Ureter (tissue), 1 donor: Measurements from ENCODE around the gene ABCD1. TPM values are rescaled to one million over a fixed set of nuclear protein-coding genes. Genes with fewer than 3 reads are reported as not detected.
"Not testable (repeated sequence)": the region's sequence is repeated elsewhere in the genome, so short reads cannot be mapped to it uniquely, and the experiment has no call there.

Experiments
- DNase-seq: peaks from one replicate; pipeline ENCODE4 v3.0.0-alpha.2; 2020; ENCODE audit warnings: low spot score
- total RNA-seq: library from RNA; stranded (reverse); gene quantifications from one replicate; pipeline ENCODE4 v1.2.4, GENCODE V29; 2023
- donor health status: DM: yes; HTN: yes; CAD: no.

ABCD1 gene
- 15.1 TPM for total RNA-seq

DNA sequence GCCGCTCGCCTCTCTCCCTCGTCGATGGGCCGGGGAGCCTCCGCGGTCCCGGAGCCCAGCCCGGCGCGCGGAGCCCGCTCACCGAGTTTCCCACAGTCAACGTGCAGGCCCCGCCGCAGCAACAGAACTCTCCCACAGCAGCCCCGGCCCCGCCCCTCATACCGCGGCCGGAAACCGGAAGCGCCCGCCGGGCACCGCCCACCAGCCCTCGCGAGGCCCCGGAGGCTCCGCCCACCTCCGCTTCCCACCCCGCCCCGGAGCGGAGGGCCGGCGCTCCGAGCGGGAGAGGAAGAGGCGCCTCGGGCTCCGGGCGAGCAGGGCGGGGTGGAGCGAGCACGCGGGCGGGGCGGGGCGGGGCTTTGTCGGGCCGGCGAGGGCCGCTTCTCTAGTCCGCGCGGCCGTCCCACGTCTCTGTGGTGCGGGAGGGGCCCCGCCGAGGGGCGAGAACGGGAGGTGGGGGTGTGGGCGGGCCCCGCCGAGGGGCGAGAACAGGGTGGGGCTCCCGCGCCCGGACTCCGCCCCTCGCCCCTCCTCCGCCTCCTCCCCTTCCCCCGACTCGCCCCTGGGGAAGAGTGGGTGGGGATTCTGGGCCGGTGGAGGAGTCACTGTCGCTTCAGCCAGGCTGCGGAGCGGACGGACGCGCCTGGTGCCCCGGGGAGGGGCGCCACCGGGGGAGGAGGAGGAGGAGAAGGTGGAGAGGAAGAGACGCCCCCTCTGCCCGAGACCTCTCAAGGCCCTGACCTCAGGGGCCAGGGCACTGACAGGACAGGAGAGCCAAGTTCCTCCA, at the start of gene ABCD1, which contains the start of gene BCAP31:
ABCD1 (plus strand) TSS at position 605 of the 787 bp plus-strand sequence. CDS start 411 bp downstream, outside the sequence.
BCAP31 (minus strand) TSS at position 136 of the 787 bp plus-strand sequence. CDS start 1,143 bp downstream, outside the sequence.
- peak; percentile 91 for DNase-seq

DNA sequence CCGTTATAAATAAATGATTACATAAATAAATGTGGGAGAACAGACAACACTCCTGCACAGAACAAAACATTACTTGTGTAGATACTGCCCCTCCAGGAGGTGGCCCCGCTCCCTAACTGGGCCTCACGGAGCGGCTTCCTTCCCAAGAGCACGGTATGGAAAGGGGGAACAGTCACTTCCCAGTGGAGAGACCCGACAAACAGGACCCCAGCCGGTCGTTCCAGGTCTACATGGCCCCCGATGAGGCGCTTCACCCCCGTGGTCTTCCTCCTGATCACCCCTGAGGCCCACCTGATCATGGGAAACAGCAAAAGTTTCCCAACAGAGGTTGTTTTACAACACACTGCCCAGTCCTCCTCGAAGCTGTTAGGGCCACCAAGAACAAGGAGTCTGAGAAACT, 43.5 kb upstream of the ABCD1 start:
- peak; percentile 36 for DNase-seq

DNA sequence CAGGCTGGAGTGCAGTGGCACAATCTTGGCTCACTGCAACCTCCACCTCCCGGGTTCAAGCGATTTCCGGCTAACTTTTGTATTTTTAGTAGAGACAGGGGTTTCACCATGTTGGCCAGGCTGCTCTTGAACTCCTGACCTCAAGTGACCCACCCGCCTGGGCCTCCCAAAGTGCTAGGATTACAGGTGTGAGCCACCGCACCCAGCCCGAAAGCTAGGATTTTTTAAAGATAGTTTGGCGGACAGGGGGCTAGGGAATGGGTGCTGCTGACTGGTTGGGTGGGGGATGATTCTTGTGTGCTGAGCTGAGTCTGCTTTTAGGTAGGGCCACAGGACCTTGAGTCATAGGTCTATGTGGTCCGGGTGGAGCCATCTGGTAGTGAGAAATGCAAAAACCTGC, 41.2 kb upstream of the ABCD1 start:
- not testable (repeated sequence) for DNase-seq

DNA sequence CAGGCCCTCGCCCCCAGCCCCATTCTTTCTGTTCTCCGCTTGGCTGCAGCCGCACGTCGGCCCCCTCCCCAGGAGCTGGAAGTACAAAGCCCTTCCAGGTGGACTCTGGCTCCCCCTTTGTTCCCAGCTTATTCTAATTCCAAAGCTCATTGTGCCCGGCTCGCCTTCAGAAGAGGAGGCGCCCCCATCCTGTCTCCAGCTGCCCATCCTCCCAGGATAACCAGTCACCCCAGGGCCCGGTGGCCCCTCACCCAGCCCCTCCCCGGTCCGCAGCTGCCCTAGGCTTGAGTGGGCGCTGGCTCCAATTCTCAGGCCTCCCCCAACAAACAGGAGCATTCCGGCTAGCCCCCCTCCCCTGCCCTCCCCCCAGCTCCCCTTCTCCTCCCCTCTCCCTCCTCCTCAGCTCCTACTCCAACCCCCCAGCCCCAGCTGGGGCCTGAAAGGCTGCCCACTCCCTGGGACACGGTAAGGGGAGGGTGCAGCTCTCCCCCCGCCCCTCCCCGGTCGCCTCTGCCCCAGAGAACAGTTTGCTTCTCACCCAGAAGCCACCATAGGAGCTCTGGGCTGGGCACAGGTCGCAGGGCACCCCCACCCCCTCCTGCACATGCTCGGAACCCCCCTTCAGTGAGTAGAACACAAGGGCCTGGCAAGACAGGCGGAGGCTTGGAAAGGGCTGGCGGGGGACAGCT, 40.0 kb upstream of the ABCD1 start:
- no peak for DNase-seq

DNA sequence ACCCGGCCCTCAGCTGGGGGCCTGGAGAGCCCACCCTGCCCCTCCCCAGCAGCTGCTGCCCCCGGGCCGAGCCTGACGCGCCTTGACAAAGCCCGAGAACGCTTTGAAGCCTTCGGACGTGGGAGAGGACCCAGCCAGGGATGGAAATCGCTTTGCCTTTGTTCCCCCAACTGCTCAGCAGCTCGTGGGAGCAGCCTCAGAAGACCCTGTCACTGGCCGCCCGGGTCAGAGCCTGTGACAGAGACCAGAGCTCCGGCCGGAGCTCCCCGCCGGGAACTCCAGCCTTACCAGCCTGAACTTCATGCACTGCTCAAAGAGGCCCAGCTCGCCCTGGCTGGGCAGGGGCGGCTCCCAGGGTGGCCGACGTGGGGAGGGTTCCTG, 39.5 kb upstream of the ABCD1 start:
- no peak for DNase-seq

DNA sequence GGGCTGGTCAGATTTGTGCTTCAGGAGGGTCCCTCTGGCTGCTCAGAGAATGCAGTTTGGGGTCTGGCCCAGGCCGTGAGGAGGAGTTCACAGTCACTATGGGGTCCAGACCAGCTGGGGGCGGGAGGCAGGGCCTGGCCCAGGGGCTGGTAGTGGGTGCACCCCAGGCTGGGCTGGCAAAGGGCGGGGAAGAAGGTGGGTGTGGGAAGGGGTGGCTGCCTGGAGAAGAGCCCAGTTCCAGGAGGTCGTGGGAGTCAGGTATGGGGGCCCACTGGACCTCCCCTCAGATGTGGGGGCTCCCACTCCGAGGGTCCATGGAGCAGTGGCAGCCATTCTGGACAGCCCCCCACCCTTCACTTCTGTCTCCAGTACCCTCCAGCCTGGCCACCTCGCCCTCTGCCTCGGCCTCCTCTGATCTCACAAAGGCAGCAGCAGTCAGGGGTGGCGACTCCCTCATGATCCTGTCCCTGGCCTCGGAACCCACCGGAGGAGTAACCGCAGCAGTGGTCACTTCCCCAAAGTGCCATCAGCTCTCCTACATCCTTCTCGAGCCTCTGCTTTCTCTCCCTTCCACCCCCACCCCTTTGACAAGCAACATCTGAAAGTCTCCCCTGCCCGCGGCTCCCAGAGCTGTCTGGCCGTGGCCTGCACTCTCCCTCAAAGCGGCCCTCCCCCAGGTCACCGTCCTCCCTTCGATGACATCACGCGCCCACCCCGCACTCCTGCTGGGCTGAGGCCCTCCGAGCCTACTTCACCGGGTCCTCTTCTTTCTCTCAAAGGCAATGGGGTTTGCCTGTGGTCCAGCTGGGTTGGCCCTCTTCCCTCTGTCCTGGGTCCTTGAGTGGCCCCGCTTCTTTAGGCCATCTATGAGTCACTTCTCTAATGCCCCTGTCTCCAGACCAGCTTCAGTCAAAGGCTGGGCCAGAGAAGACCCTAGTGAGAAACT, 38.6 kb upstream of the ABCD1 start:
- no peak for DNase-seq

DNA sequence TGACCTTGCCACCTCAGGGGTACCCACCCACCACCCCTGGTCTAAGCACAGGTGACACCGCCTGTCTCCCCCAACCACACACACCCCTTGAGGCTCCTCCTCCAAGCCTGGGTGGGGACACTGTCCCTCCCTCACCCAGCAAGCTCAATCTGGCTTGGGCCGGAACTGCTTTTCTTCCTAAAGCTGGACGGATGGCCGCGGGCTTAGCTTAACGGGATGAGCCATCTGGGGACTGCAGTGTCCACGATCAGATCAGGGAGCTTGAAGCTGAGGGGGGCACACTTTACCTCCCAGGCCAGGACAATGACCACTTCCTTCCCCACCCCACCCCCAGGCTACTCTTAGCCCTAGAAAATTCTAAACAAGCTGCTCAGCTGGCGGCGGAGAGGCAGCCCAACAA, 37.9 kb upstream of the ABCD1 start:
- no peak for DNase-seq

DNA sequence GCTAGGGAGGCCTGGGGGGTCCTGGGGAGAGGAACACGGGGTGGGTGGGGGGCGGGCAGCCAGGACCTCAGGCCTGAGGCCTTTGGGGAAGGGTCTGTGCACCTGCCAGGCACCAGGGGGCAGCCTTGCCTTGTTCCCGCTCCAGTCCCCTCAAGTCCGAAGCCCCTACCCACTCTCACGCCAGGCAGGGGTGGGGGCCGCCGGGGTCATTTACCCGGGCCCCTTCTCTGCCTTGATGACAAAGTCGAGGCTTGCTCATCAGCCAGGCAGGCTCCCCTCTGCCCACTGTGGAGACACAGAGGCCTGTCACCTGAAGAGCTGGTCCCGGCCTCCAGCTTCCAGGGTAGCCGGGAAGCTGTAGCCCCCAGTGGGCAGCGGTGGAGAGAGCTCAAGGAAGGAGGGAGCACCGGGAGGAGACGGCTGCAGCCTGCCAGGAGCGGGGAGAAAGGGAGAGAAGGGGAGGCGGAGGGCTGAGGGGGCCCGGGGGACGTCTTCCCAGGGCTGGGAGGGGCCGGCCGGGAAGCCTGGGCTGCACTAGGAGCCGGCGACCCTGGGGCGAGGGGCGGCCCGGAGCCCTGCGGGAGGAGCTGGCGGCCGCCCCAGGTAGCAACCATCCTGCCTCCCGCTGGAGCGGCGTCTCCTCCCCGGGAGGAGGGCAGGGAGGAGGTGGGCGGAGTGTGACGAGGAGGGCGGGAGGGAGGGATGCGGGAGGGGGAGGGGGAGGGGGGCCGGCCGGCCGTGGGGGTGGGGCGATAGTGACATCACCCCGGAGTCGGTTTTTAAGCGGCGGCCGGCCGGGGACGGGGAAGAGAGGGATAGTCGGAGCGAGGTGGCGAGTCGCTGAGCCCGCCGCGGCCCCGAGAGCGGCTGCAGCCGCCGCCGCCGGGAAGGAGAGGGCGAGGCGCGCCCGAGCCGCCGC, 37.3 kb upstream of the ABCD1 start, which contains the start of gene SLC6A8:
SLC6A8 (plus strand) TSS at position 806 of the 919 bp plus-strand sequence. CDS start 649 bp downstream, outside the sequence.
- peak; percentile 73 for DNase-seq

DNA sequence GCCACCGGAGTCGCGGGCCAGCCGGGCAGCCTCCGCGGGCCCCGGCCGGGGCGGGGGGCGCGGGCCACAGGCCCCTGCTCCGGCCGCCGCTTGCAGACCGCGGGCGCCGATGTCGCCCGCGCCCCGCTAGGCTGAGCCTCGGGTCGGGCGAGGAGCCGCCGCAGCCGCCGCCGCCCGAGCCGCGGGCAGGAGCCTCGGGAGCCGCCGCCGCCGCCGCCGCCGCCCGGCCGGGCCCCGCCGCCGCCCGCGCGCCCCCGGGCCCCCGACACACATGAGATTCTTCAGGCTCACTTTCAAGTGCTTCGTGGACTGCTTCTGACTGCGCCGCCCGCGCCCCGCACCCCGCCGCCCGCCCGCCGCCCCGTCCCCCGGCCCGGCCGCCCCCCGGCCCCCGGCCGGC, 36.6 kb upstream of the ABCD1 start:
- no peak for DNase-seq

DNA sequence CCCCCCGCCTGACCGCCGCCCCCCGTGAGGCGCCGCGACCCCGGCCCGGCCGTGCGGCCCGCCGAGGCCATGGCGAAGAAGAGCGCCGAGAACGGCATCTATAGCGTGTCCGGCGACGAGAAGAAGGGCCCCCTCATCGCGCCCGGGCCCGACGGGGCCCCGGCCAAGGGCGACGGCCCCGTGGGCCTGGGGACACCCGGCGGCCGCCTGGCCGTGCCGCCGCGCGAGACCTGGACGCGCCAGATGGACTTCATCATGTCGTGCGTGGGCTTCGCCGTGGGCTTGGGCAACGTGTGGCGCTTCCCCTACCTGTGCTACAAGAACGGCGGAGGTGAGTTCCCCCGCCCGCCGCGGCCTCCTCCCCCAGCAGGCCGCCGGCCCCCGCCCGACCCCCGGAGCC, 36.1 kb upstream of the ABCD1 start:
- DNase-seq = no peak

DNA sequence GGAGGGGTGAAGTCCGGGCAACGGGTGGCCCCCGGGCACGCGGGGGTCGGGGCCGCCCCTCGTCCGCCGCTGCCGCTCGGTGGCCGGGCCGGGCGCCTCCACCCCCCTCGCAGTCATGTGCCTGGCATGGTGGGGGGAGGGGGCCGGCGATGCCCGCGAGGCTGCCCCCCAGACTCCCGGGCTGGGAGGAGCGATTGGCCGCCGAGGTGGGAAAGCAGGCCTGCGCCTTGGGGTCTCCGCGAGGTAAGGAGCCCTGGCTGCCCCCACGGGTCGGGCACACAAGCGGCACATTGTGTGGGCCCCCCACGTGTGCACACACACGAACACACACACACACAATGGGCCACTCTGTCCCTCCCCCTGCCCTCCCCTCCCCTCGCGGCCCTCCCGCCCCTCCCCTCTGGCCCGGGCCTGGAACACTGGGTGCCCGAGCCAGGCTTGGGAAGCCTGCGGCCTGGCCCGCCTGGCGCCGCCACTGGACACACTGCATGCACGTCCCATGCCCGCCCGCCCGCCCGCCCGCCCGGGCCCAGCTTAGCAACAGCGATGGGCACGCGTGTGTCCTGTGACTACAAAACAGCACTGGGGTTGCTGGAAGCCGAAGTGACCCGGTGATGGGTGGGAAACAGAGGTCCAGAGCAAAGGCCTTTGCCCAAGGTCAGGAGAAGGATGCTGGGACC, 35.6 kb upstream of the ABCD1 start:
- DNase-seq = no peak

DNA sequence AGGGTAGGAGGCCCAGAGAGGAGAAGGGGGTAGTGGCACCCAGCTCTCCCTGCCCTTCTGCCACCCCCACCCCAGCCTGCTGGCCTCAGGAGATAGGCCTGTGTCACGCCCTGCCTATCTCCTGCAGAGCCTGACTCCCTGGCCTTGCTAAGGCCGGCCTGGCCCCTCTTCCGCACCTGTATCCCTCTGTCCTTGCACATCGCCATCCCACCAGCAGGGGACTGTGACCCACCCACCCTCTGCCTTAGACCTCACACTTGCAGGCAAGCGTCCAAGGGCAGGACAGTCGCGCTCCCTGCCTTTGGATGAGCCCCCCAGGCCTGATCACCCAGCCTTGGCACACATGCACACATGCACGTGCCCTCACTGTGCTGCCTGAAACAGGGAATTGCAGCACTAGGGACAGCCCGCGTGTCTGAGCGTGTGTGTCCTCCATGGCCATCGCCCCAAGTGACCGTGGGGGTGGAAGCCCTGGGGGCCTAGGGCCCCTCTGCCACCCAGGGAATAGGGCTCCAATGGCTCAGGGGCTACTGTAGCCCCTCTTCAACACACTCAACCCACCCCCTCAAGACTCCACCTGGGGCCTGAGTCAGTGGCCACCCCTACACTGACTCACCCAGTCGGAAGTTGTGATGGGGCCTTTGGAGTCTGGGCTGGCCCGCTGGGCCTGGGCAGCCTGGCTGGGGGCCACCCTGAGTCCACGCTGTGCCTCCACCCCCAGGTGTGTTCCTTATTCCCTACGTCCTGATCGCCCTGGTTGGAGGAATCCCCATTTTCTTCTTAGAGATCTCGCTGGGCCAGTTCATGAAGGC, 34.8 kb upstream of the ABCD1 start:
- no peak for DNase-seq

DNA sequence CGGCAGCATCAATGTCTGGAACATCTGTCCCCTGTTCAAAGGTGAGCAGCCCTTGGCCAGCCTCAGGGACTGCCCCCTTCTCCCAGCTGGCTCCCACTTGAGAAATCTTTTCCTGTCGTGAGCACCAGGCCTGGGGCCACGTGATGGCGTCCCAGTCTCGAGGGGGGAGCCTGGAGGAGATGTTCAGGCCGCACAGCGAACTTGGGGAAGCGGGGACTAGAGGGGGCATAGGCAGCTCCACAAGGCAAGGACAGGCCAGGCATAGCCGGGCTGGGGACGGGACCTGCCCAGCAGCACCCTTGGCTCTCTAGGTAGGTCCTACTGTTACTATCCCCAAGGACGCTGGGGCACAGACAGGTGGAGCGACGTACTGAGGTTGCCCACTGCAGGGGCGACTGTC, 34.2 kb upstream of the ABCD1 start:
- no peak for DNase-seq

DNA sequence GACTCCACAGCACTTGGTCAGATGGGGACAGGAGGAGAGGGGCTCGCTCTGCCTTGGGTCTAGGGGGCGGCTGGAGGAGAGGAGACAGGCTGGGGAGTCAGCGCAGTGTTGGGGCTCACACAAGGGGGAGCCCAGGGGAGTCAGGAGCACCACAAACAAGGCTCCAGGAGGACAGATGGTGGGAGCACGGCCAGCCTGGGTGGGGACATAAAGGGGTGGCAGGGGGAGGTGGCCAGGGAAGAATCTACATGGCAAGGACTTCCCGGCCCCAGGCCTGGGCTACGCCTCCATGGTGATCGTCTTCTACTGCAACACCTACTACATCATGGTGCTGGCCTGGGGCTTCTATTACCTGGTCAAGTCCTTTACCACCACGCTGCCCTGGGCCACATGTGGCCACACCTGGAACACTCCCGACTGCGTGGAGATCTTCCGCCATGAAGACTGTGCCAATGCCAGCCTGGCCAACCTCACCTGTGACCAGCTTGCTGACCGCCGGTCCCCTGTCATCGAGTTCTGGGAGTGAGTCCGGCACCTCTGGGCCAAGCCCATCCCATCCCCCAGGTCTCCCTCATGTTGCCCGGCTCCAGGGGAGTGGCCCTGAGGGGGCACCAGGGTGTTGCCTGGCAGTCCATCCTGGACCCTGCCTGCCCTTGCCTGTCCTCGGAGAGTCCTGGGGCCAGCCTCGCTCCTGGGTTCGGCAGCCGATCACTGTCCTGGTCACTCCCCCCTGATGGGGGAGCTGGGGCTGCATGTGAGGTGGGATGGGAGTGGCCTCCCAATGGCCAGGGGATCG, 33.4 kb upstream of the ABCD1 start:
- DNase-seq = not testable (repeated sequence)

DNA sequence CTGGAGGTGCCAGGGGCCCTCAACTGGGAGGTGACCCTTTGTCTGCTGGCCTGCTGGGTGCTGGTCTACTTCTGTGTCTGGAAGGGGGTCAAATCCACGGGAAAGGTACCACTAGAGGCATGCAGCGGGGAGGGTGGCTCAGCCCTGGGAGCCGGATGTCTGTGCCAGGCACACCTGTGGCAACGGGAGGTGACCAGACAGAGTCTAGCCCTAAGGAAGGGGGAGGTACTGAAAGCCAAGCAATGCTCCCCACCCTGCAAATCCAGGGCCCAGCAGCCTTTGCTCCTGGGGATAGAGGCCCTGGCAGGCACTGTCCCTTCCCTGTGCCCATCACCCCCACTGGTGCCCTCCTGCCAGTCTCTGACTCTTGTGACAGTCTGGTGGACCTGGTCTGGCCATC, 32.7 kb upstream of the ABCD1 start:
- no peak for DNase-seq

DNA sequence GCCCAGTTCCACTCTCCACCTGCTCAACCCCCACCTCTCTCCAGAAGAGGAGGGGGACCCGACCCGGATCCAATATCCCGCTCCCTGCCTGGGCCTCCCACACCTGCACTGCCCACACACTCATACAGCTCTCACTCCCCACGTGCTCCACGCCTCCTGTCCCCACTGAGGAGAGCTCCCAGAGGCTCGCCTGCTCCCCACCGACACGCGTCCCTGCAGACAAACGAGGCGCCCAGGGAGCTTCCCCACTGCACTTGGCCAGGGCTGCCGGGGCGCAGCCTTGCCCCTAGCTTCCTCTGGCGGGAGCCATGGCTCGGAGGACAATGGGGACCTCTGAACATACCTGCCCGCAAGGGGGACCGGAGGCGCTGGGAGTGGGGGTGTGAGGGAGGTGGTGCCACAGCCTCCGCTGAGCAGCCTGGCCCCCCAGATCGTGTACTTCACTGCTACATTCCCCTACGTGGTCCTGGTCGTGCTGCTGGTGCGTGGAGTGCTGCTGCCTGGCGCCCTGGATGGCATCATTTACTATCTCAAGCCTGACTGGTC, 32.0 kb upstream of the ABCD1 start:
- DNase-seq = no peak

DNA sequence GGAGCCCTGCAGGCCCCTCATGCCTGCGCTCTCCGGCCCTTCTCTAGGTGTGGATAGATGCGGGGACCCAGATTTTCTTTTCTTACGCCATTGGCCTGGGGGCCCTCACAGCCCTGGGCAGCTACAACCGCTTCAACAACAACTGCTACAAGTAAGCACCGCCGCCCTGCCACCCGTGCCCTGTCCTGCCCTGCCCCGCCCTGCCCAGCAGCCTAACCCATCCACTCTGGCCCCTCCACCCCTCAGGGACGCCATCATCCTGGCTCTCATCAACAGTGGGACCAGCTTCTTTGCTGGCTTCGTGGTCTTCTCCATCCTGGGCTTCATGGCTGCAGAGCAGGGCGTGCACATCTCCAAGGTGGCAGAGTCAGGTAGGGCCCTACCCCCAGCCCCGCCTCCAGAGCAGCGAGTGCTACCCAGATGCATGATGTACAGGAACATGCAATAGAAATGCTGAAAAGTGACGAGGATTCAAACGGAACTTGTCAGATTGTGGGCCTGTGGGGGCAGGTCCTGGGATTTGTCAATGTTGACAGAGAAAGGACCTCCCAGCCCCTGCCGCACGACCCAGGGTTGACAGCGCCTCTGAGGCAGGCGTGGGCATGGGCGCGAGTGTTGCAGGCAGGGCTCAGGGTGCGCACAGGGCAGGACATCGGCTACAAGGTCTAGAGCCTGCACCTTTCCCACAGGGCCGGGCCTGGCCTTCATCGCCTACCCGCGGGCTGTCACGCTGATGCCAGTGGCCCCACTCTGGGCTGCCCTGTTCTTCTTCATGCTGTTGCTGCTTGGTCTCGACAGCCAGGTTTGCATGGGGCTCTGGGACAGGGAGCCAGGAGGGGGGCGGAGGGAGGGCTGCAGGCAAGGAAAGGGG, 31.2 kb upstream of the ABCD1 start:
- DNase-seq = no peak
